Measurements from ENCODE around the gene ZNF407. TPM values are rescaled to one million over a fixed set of nuclear protein-coding genes. Genes with fewer than 3 reads are reported as not detected.

Gene ZNF407
- total and polyA plus RNA-seq, 4 donors, result 1.9 to 16.5 (median 6.6) TPM

- Histone ChIP-seq H3K27ac (ENCODE audit: low read depth in 1 of 2, low read length in 2 of 2) (no peak overlapping the region), H3K4me3 (ENCODE audit: low read depth in 1 of 3, low read length in 3 of 3) (no peak overlapping the region), H3K27me3 (ENCODE audit: control insufficient read depth in 4 of 4, insufficient read depth in 4 of 4, low read length in 3 of 4) (no peaks in the 10 kb centered on the region), H3K9ac (ENCODE audit: low read depth in 1 of 2, low read length in 2 of 2) (no peak overlapping the region), H3K9me3 (ENCODE audit: control insufficient read depth in 4 of 4, low read length in 3 of 4) (peaks cover 0 to 3% (median 0%) of the 10 kb centered on the region in 4 donors), H3K4me1 (ENCODE audit: control insufficient read depth in 4 of 4, insufficient read depth in 4 of 4, low read length in 3 of 4) (no peaks in the 10 kb centered on the region), H3K36me3 (ENCODE audit: control insufficient read depth in 4 of 4, insufficient read depth in 3 of 4, low read depth in 1 of 4, low read length in 3 of 4) (peaks cover 0 to 2% (median 0%) of the 10 kb centered on the region in 4 donors)
- WGBS, result 95% methylated on average over 11 of the region's 11 CpGs
- DNase-seq (ENCODE audit: low spot score), result no peak
- TF ChIP-seq, protein P1, sequence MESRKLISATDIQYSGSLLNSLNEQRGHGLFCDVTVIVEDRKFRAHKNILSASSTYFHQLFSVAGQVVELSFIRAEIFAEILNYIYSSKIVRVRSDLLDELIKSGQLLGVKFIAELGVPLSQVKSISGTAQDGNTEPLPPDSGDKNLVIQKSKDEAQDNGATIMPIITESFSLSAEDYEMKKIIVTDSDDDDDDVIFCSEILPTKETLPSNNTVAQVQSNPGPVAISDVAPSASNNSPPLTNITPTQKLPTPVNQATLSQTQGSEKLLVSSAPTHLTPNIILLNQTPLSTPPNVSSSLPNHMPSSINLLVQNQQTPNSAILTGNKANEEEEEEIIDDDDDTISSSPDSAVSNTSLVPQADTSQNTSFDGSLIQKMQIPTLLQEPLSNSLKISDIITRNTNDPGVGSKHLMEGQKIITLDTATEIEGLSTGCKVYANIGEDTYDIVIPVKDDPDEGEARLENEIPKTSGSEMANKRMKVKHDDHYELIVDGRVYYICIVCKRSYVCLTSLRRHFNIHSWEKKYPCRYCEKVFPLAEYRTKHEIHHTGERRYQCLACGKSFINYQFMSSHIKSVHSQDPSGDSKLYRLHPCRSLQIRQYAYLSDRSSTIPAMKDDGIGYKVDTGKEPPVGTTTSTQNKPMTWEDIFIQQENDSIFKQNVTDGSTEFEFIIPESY (IDR thresholded peaks at IDR 0.05), result no peak
- TF ChIP-seq RAD21 (IDR thresholded peaks at IDR 0.05) (no peak), ATF3 (IDR thresholded peaks at IDR 0.05) (no peak), EGR1 (IDR thresholded peaks at IDR 0.05; ENCODE audit: low read depth in 2 of 2) (no peak), HNF4A (conservative IDR thresholded peaks at IDR 0.05) (no peak), SP1 (IDR thresholded peaks at IDR 0.05) (no peak), FOXA2 (IDR thresholded peaks at IDR 0.05) (no peak), RXRA (IDR thresholded peaks at IDR 0.05) (no peak), HNF4G (IDR thresholded peaks at IDR 0.05) (no peak), JUND (IDR thresholded peaks at IDR 0.05) (no peak)
- TF ChIP-seq, protein P2, sequence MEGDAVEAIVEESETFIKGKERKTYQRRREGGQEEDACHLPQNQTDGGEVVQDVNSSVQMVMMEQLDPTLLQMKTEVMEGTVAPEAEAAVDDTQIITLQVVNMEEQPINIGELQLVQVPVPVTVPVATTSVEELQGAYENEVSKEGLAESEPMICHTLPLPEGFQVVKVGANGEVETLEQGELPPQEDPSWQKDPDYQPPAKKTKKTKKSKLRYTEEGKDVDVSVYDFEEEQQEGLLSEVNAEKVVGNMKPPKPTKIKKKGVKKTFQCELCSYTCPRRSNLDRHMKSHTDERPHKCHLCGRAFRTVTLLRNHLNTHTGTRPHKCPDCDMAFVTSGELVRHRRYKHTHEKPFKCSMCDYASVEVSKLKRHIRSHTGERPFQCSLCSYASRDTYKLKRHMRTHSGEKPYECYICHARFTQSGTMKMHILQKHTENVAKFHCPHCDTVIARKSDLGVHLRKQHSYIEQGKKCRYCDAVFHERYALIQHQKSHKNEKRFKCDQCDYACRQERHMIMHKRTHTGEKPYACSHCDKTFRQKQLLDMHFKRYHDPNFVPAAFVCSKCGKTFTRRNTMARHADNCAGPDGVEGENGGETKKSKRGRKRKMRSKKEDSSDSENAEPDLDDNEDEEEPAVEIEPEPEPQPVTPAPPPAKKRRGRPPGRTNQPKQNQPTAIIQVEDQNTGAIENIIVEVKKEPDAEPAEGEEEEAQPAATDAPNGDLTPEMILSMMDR (IDR thresholded peaks at IDR 0.05; ENCODE audit: low read depth, low read length, missing input control), result no peak
Observed at GRCh38 chr18:74682141-74682990, 84.7 kb downstream of the ZNF407 start.

- Histone ChIP-seq H3K4me1 (ENCODE audit: control insufficient read depth in 4 of 4, insufficient read depth in 4 of 4, low read length in 3 of 4) (no peaks in the 10 kb centered on the region), H3K36me3 (ENCODE audit: control insufficient read depth in 4 of 4, insufficient read depth in 3 of 4, low read depth in 1 of 4, low read length in 3 of 4) (peaks cover 0 to 2% (median 0%) of the 10 kb centered on the region in 4 donors), H3K9ac (ENCODE audit: low read depth in 1 of 2, low read length in 2 of 2) (no peak overlapping the region), H3K27ac (ENCODE audit: low read depth in 1 of 2, low read length in 2 of 2) (no peak overlapping the region), H3K4me3 (ENCODE audit: low read depth in 1 of 3, low read length in 3 of 3) (no peak overlapping the region), H3K9me3 (ENCODE audit: control insufficient read depth in 4 of 4, low read length in 3 of 4) (no peaks in the 10 kb centered on the region), H3K27me3 (ENCODE audit: control insufficient read depth in 4 of 4, insufficient read depth in 4 of 4, low read length in 3 of 4) (no peaks in the 10 kb centered on the region)
- 98% methylated on average over 1 of the region's 1 CpG for WGBS
- DNase-seq (ENCODE audit: low spot score), result no peak
- TF ChIP-seq HNF4A (conservative IDR thresholded peaks at IDR 0.05), result no peak
- no peak for TF ChIP-seq TAF1 (conservative IDR thresholded peaks at IDR 0.05)
- no peak for TF ChIP-seq RXRA (IDR thresholded peaks at IDR 0.05)
- no peak for TF ChIP-seq GABPA (IDR thresholded peaks at IDR 0.05 in 1 of 2, conservative IDR thresholded peaks at IDR 0.05 in 1 of 2)
- TF ChIP-seq, protein P1 (IDR thresholded peaks at IDR 0.05), result no peak
- TF ChIP-seq, protein P3, sequence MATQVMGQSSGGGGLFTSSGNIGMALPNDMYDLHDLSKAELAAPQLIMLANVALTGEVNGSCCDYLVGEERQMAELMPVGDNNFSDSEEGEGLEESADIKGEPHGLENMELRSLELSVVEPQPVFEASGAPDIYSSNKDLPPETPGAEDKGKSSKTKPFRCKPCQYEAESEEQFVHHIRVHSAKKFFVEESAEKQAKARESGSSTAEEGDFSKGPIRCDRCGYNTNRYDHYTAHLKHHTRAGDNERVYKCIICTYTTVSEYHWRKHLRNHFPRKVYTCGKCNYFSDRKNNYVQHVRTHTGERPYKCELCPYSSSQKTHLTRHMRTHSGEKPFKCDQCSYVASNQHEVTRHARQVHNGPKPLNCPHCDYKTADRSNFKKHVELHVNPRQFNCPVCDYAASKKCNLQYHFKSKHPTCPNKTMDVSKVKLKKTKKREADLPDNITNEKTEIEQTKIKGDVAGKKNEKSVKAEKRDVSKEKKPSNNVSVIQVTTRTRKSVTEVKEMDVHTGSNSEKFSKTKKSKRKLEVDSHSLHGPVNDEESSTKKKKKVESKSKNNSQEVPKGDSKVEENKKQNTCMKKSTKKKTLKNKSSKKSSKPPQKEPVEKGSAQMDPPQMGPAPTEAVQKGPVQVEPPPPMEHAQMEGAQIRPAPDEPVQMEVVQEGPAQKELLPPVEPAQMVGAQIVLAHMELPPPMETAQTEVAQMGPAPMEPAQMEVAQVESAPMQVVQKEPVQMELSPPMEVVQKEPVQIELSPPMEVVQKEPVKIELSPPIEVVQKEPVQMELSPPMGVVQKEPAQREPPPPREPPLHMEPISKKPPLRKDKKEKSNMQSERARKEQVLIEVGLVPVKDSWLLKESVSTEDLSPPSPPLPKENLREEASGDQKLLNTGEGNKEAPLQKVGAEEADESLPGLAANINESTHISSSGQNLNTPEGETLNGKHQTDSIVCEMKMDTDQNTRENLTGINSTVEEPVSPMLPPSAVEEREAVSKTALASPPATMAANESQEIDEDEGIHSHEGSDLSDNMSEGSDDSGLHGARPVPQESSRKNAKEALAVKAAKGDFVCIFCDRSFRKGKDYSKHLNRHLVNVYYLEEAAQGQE (IDR thresholded peaks at IDR 0.05), result no peak
- no peak for TF ChIP-seq ATF3 (IDR thresholded peaks at IDR 0.05)
- no peak for TF ChIP-seq FOXA1 (IDR thresholded peaks at IDR 0.05)
- no peak for TF ChIP-seq JUND (IDR thresholded peaks at IDR 0.05)
- no peak for TF ChIP-seq HNF4G (IDR thresholded peaks at IDR 0.05)
- no peak for TF ChIP-seq YY1 (IDR thresholded peaks at IDR 0.05)
- no peak for TF ChIP-seq EGR1 (IDR thresholded peaks at IDR 0.05; ENCODE audit: low read depth in 2 of 2)
- no peak for TF ChIP-seq FOXA2 (IDR thresholded peaks at IDR 0.05)
- TF ChIP-seq RAD21 (IDR thresholded peaks at IDR 0.05), result no peak
- TF ChIP-seq NR2F2 (IDR thresholded peaks at IDR 0.05), result no peak
- no peak for TF ChIP-seq SP1 (IDR thresholded peaks at IDR 0.05)
- TF ChIP-seq, protein P2 (IDR thresholded peaks at IDR 0.05; ENCODE audit: low read depth, low read length, missing input control), result no peak
Observed at GRCh38 chr18:74682991-74683297, 85.3 kb downstream of the ZNF407 start.
